IMR-90 (cell line): ENCODE measurements around the gene DEGS2. TPM values are rescaled to one million over a fixed set of nuclear protein-coding genes. Genes with fewer than 3 reads are reported as not detected.

Source experiments
- ATAC-seq: fragments of 200-7000 bp; cut with Tn5 transposase; 2 replicates; pipeline ENCODE4 v1.9.1; 2020; ENCODE audit warnings: low read depth, mild to moderate bottlenecking, moderate library complexity
- BruUV-seq: library from RNA; stranded (reverse); fragments of 400-500 nt; replicated peaks from 2 replicates; lab custom pipeline; 2021; lab: Mats Ljungman, UMichigan
- CTCF ChIA-PET: fragments of 300-600 bp; formaldehyde crosslinking; extraction: SDS; loops from one replicate; lab custom pipeline; 2021; ENCODE audit warnings: antibody characterized with exemption; lab: Yijun Ruan, JAX
- POLR2A ChIA-PET: fragments of 300-600 bp; sonication (Branson Sonifier 250); formaldehyde crosslinking; loops from one replicate; lab custom pipeline; 2022; ENCODE audit warnings: antibody characterized with exemption; ENCODE audit not compliant: unreplicated experiment; lab: Charles Lee
- DNase-seq: peaks from one replicate; pipeline ENCODE4 v3.0.0; 2013
- H2AFZ ChIP-seq: replicated peaks from 2 replicates; pipeline ENCODE3; 2013; ENCODE audit warnings: low read length, mild to moderate bottlenecking; ENCODE audit not compliant: poor library complexity
- H2AK5ac ChIP-seq: 2 replicates; pipeline ENCODE4 v1.6.1; 2013; ENCODE audit warnings: low read depth, low read length, inconsistent platforms
- H2AK9ac ChIP-seq: replicated peaks from 2 replicates; pipeline ENCODE3; 2013; ENCODE audit warnings: mild to moderate bottlenecking, low read depth, low read length, moderate library complexity; ENCODE audit not compliant: poor library complexity
- H2BK120ac ChIP-seq: 2 replicates; pipeline ENCODE4 v1.6.1; 2013; ENCODE audit warnings: low read depth, low read length, inconsistent platforms
- H2BK15ac ChIP-seq: 3 replicates; pipeline ENCODE4 v1.6.1; 2013; ENCODE audit warnings: low read depth, low read length, inconsistent platforms
- H2BK20ac ChIP-seq: 2 replicates; pipeline ENCODE4 v1.6.1; 2013; ENCODE audit warnings: low read depth, mild to moderate bottlenecking, inconsistent platforms, low read length, moderate library complexity
- H2BK5ac ChIP-seq: 2 replicates; pipeline ENCODE4 v1.6.1; 2013; ENCODE audit warnings: mild to moderate bottlenecking, low read depth, low read length, inconsistent platforms; ENCODE audit not compliant: poor library complexity, severe bottlenecking
- H3K14ac ChIP-seq: replicated peaks from 2 replicates; pipeline ENCODE4 v1.6.1; 2013; ENCODE audit warnings: low read depth, low read length, inconsistent platforms
- H3K18ac ChIP-seq: 2 replicates; pipeline ENCODE4 v1.6.1; 2013; ENCODE audit warnings: low read depth, low read length, control low read depth
- H3K23ac ChIP-seq: 2 replicates; pipeline ENCODE4 v1.6.1; 2013; ENCODE audit warnings: low read depth, low read length, inconsistent platforms
- H3K27ac ChIP-seq: 2 replicates; pipeline ENCODE4 v1.5.1; 2013; ENCODE audit warnings: mild to moderate bottlenecking, control low read depth, low read length; ENCODE audit not compliant: insufficient read depth
- H3K27me3 ChIP-seq: 2 replicates; pipeline ENCODE4 v1.6.1; 2013; ENCODE audit warnings: low read length; ENCODE audit not compliant: control insufficient read depth, insufficient read depth
- H3K36me3 ChIP-seq: 2 replicates; pipeline ENCODE4 v1.6.1; 2013; ENCODE audit warnings: low read length, mixed read lengths; ENCODE audit not compliant: control insufficient read depth, insufficient read depth
- H3K4ac ChIP-seq: 2 replicates; pipeline ENCODE4 v1.6.1; 2013; ENCODE audit warnings: low read depth, low read length, inconsistent platforms
- H3K4me1 ChIP-seq: 2 replicates; pipeline ENCODE4 v1.6.1; 2013; ENCODE audit warnings: low read length, mixed read lengths; ENCODE audit not compliant: control insufficient read depth, insufficient read depth
- H3K4me2 ChIP-seq: 2 replicates; pipeline ENCODE4 v1.6.1; 2013; ENCODE audit warnings: low read depth, mild to moderate bottlenecking, control low read depth, low read length, moderate library complexity
- H3K4me3 ChIP-seq: 2 replicates; pipeline ENCODE4 v1.5.1; 2013; ENCODE audit warnings: low read depth, mild to moderate bottlenecking, control low read depth, low read length, moderate library complexity; ENCODE audit not compliant: insufficient read depth
- H3K56ac ChIP-seq: 2 replicates; pipeline ENCODE4 v1.6.1; 2013; ENCODE audit warnings: low read length, inconsistent platforms; ENCODE audit not compliant: insufficient read depth; ENCODE audit errors: extremely low read depth
- H3K79me1 ChIP-seq, 2 experiments: 2 replicates each; pipeline ENCODE4 v1.6.1; 2013; ENCODE audit warnings: low read length in 2 of 2, inconsistent platforms in 1 of 2, low read depth in 1 of 2
- H3K9ac ChIP-seq: 2 replicates; pipeline ENCODE4 v1.6.1; 2013; ENCODE audit warnings: low read depth, low read length, control low read depth
- H3K9me1 ChIP-seq: 2 replicates; pipeline ENCODE4 v1.6.1; 2013; ENCODE audit warnings: low read length, inconsistent platforms; ENCODE audit not compliant: insufficient read depth
- H3K9me3 ChIP-seq: 2 replicates; pipeline ENCODE4 v1.6.1; 2013; ENCODE audit warnings: low read length; ENCODE audit not compliant: control insufficient read depth, insufficient read depth
- H4K20me1 ChIP-seq: 2 replicates; pipeline ENCODE4 v1.6.1; 2013; ENCODE audit warnings: low read length, inconsistent platforms; ENCODE audit not compliant: insufficient read depth
- H4K5ac ChIP-seq: 2 replicates; pipeline ENCODE4 v1.6.1; 2013; ENCODE audit warnings: mild to moderate bottlenecking, low read depth, low read length, control low read depth
- H4K8ac ChIP-seq, 2 experiments: 2 replicates each; pipeline ENCODE4 v1.6.1; 2013; ENCODE audit warnings: low read depth in 2 of 2, low read length in 2 of 2, control low read depth in 1 of 2, inconsistent platforms in 1 of 2
- H4K91ac ChIP-seq: 2 replicates; pipeline ENCODE4 v1.6.1; 2013; ENCODE audit warnings: low read depth, low read length, inconsistent platforms; ENCODE audit not compliant: insufficient read depth
- BHLHE40 ChIP-seq: fragments of 150-350 bp; IDR thresholded peaks from 2 replicates; pipeline ENCODE4 v1.6.1; 2016; ENCODE audit warnings: mild to moderate bottlenecking, low read depth, low read length
- CHD1 ChIP-seq: IDR thresholded peaks from 2 replicates; pipeline ENCODE4 v1.6.1; 2012; ENCODE audit warnings: low read depth, low read length, improper control_type of control experiment
- CTCF ChIP-seq: conservative IDR thresholded peaks from 2 replicates; pipeline ENCODE4 v1.5.1; 2012; ENCODE audit warnings: mild to moderate bottlenecking, low read depth, low read length, improper control_type of control experiment
- ELK1 ChIP-seq: fragments of 150-350 bp; IDR thresholded peaks from 2 replicates; pipeline ENCODE4 v1.6.1; 2016; ENCODE audit warnings: low read depth, mild to moderate bottlenecking, low read length, moderate library complexity, borderline replicate concordance
- FOS ChIP-seq: fragments of 150-350 bp; IDR thresholded peaks from 2 replicates; pipeline ENCODE4 v1.6.1; 2016; ENCODE audit warnings: low read depth, low read length
- MAFK ChIP-seq: IDR thresholded peaks from 2 replicates; pipeline ENCODE4 v1.6.1; 2012; ENCODE audit warnings: low read depth, low read length, improper control_type of control experiment
- MAZ ChIP-seq: IDR thresholded peaks from 2 replicates; pipeline ENCODE4 v1.6.1; 2012; ENCODE audit warnings: low read depth, mild to moderate bottlenecking, low read length, improper control_type of control experiment, moderate library complexity, borderline replicate concordance
- MXI1 ChIP-seq: IDR thresholded peaks from 2 replicates; pipeline ENCODE4 v1.6.1; 2012; ENCODE audit warnings: low read depth, mild to moderate bottlenecking, low read length, moderate library complexity, borderline replicate concordance
- POLR2A ChIP-seq: IDR thresholded peaks from 2 replicates; pipeline ENCODE4 v1.6.1; 2012; ENCODE audit warnings: mild to moderate bottlenecking, low read depth, low read length
- RAD21 ChIP-seq: IDR thresholded peaks from 2 replicates; pipeline ENCODE4 v1.6.1; 2012; ENCODE audit warnings: low read length, improper control_type of control experiment
- RCOR1 ChIP-seq: IDR thresholded peaks from 2 replicates; pipeline ENCODE4 v1.6.1; 2012; ENCODE audit warnings: mild to moderate bottlenecking, low read length, improper control_type of control experiment; ENCODE audit not compliant: insufficient replicate concordance
- RFX5 ChIP-seq: IDR thresholded peaks from 2 replicates; pipeline ENCODE4 v1.8.0; 2012; ENCODE audit warnings: low read depth, mild to moderate bottlenecking, low read length, moderate library complexity
- SMC3 ChIP-seq: fragments of 150-350 bp; IDR thresholded peaks from 2 replicates; pipeline ENCODE4 v1.6.1; 2016; ENCODE audit warnings: low read depth, mild to moderate bottlenecking, antibody characterized with exemption, low read length, moderate library complexity
- USF2 ChIP-seq: fragments of 150-350 bp; IDR thresholded peaks from 2 replicates; pipeline ENCODE4 v1.6.1; 2017; ENCODE audit warnings: mild to moderate bottlenecking, antibody characterized with exemption, low read length, low read depth
- WGBS, 2 experiments: methylation state at CpG; one replicate each; pipeline versions ENCODE4 v1.1.5 to v1.1.7; 2013; ENCODE audit warnings: missing lambda C conversion rate in 2 of 2; ENCODE audit not compliant: insufficient read length in 1 of 2; ENCODE audit errors: extremely low coverage in 2 of 2; 5-methylcytosine and 5-hydroxymethylcytosine counted together
- dilution Hi-C: fragments of 300-500 bp; cut with HindIII; formaldehyde crosslinking; loops from one replicate; pipeline ENCODE4 v1.14.3; 2018; ENCODE audit warnings: low sequenced_read_pairs; ENCODE audit not compliant: unreplicated experiment
- in situ Hi-C: fragments of 300-500 bp; cut with MboI; formaldehyde crosslinking; loops from 3 replicates; pipeline ENCODE4 v1.14.3; 2019; ENCODE audit warnings: low sequenced_read_pairs, inconsistent platforms, mixed read lengths
- intact Hi-C: fragments of 100-400 bp; cut with micrococcal nuclease; formaldehyde crosslinking; loops from 2 replicates; pipeline ENCODE4 v1.10.0; 2022
- polyA plus RNA-seq, 3 experiments: library from polyadenylated mRNA; depleted of rRNA; stranded (reverse); fragments of >200 nt; gene quantifications; 2 replicates each; pipeline ENCODE4 v1.2.3, GENCODE V29; 2012; ENCODE audit warnings: low replicate concordance in 1 of 3
- total RNA-seq: library from RNA; depleted of rRNA; stranded (reverse); fragments of >200 nt; gene quantifications from 2 replicates; pipeline ENCODE4 v1.2.3, GENCODE V29; 2012

DEGS2 gene
- total and polyA plus RNA-seq, 2 of the 4 experiments (the other 2 are of a cell fraction) = not detected

GRCh38 chr14:100135073-100135472, 24.4 kb downstream of the DEGS2 start:
- Histone ChIP-seq H3K79me1 (no peaks in the 10 kb centered on the region), H3K9me1 (0 out of 2 replicates have a peak, but pooled peaks cover 2% of the 10 kb centered on the region), H3K27me3 (no peaks in the 10 kb centered on the region), H4K20me1 (no peaks in the 10 kb centered on the region), H3K18ac (no peak overlapping the region), H2AFZ (no peak overlapping the region), H4K8ac (no peak overlapping the region), H3K9me3 (no peaks in the 10 kb centered on the region), H3K4ac (no peak overlapping the region), H2BK120ac (no peak overlapping the region), H2BK5ac (no peak overlapping the region), H3K23ac (no peak overlapping the region), H3K4me1 (no peaks in the 10 kb centered on the region), H3K27ac (no peak overlapping the region), H2AK9ac (no peak overlapping the region), H3K56ac (no peak overlapping the region), H2AK5ac (no peak overlapping the region), H3K14ac (no peak overlapping the region), H2BK15ac (no peak overlapping the region), H3K9ac (no peak overlapping the region), H4K91ac (no peak overlapping the region), H3K36me3 (peaks cover 31% of the 10 kb centered on the region), H3K4me3 (no peak overlapping the region), H2BK20ac (no peak overlapping the region), H4K5ac (no peak overlapping the region), H3K4me2 (no peak overlapping the region)
- in situ Hi-C loops (no loop called here), dilution Hi-C loops (no loop called here), intact Hi-C loops (no loop called here)
- no peak for ATAC-seq
- 100% methylated on average over 2 of the region's 9 CpGs; no CpG with 5 or more reads in 1 of the 2 experiments for WGBS, 2 experiments
- no peak for TF ChIP-seq FOS
- no peak for TF ChIP-seq RCOR1
- no peak for TF ChIP-seq SMC3
- TF ChIP-seq MXI1 = no peak
- no peak for TF ChIP-seq ELK1
- no peak for TF ChIP-seq MAFK
- no peak for TF ChIP-seq RAD21
- TF ChIP-seq USF2 = no peak
- no peak for TF ChIP-seq CHD1
- TF ChIP-seq BHLHE40 = no peak
- no peak for TF ChIP-seq MAZ
- TF ChIP-seq RFX5 = no peak
- TF ChIP-seq CTCF = no peak
- TF ChIP-seq POLR2A = no peak
- BruUV-seq = no TSS peak
- CTCF ChIA-PET = no interaction called here
- DNase-seq = no peak
- POLR2A ChIA-PET = no interaction called here
